Esophagus (tissue), 2 donors: ENCODE data around the gene OR5M3. TPM values are rescaled to one million over a fixed set of nuclear protein-coding genes. Genes with fewer than 3 reads are reported as not detected.

ENCODE experiments used
- H3K27ac ChIP-seq, 2 donors: one replicate each; pipeline ENCODE4 v1.5.1; 2013; ENCODE audit warnings: low read depth in 2 of 2, mild to moderate bottlenecking in 2 of 2, inconsistent platforms in 1 of 2, low read length in 1 of 2, moderate library complexity in 1 of 2
- H3K27me3 ChIP-seq, 2 donors: one replicate each; pipeline ENCODE4 v1.6.1; 2013; ENCODE audit warnings: low read length in 2 of 2, control low read depth in 1 of 2, mild to moderate bottlenecking in 1 of 2; ENCODE audit not compliant: insufficient read depth in 2 of 2, control insufficient read depth in 1 of 2
- H3K36me3 ChIP-seq, 2 donors: one replicate each; pipeline ENCODE4 v1.6.1; 2013; ENCODE audit warnings: low read length in 1 of 2; ENCODE audit not compliant: control insufficient read depth in 2 of 2, insufficient read depth in 2 of 2
- H3K4me1 ChIP-seq, 2 donors: one replicate each; pipeline ENCODE4 v1.6.1; 2013; ENCODE audit warnings: low read length in 1 of 2; ENCODE audit not compliant: control insufficient read depth in 2 of 2, insufficient read depth in 2 of 2
- H3K4me3 ChIP-seq, 2 donors: one replicate each; pipeline ENCODE4 v1.5.1; 2013; ENCODE audit warnings: low read length in 2 of 2, mild to moderate bottlenecking in 2 of 2, low read depth in 1 of 2, moderate library complexity in 1 of 2
- H3K9me3 ChIP-seq, 2 donors: one replicate each; pipeline ENCODE4 v1.6.1; 2013; ENCODE audit warnings: mild to moderate bottlenecking in 2 of 2, low read depth in 1 of 2, low read length in 1 of 2, moderate library complexity in 1 of 2; ENCODE audit not compliant: control insufficient read depth in 2 of 2, insufficient read depth in 1 of 2
- WGBS, 2 donors: extraction: QIAGEN DNeasy Blood & Tissue Kit; methylation state at CpG; one replicate each; pipeline ENCODE4 v1.1.7; 2013; 5-methylcytosine and 5-hydroxymethylcytosine counted together
- polyA plus RNA-seq, 2 donors: library from polyadenylated mRNA; stranded (reverse); fragments of 200-250 nt; gene quantifications; one replicate each; pipeline ENCODE4 v1.2.3, GENCODE V29; 2013
- donor health status: healthy with polysubstance abuse.
- donor health status: Bipolar disorder and iron deficiency.

The OR5M3 gene
- polyA plus RNA-seq, 2 donors: not detected

DNA sequence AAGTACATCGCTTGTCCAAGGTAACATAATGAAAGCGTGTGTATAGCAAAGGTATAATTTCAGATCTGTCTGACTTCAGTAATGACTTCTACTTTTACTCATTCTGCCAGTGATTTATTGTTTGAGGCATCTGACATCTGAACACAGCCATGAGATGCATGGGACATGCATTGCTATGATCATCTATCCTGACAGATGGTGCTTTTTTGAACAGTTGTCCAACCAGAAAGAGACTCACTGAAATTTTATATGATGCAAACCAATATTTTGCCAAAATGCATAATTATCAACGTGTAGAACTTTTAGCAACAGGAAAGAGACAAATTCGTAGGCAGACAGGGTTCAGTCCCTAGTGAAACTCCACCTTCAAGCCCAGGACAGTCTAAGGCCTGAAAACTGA is 19.6 kb downstream of the OR5M3 start:
- no peaks in the 10 kb centered on the region for H3K4me1 ChIP-seq
- H3K4me3 ChIP-seq: no peak overlapping the region
- H3K36me3 ChIP-seq: no peaks in the 10 kb centered on the region
- H3K27ac ChIP-seq: no peak overlapping the region
- no peaks in the 10 kb centered on the region for H3K9me3 ChIP-seq
- H3K27me3 ChIP-seq: no peaks in the 10 kb centered on the region
- 68 to 69% methylated on average over 4 of the region's 4 CpGs for WGBS, 2 donors

Other genes starting within 250 kb of the OR5M3 start
- not detected for gene OR5T2, start 239.1 kb downstream of the OR5M3 start, polyA plus RNA-seq
- gene OR5T3, start 221.1 kb downstream of the OR5M3 start, polyA plus RNA-seq: not detected
- gene OR5T1, start 199.2 kb downstream of the OR5M3 start, polyA plus RNA-seq: not detected
- not detected for gene OR8H1, start 181.1 kb downstream of the OR5M3 start, polyA plus RNA-seq
- gene OR8K3, start 158.2 kb downstream of the OR5M3 start, polyA plus RNA-seq: not detected
- not detected for gene OR8K1, start 127.3 kb downstream of the OR5M3 start, polyA plus RNA-seq
- not detected for gene OR8J1, start 119.1 kb downstream of the OR5M3 start, polyA plus RNA-seq
- not detected for gene OR8U1, start 97.7 kb downstream of the OR5M3 start, polyA plus RNA-seq
- not detected for gene OR5AL1, start 60.7 kb downstream of the OR5M3 start, polyA plus RNA-seq
- not detected for gene OR5M8, start 18.0 kb upstream of the OR5M3 start, polyA plus RNA-seq
- gene OR5M11, start 69.9 kb upstream of the OR5M3 start, polyA plus RNA-seq: not detected
- not detected for gene OR5M10, start 104.4 kb upstream of the OR5M3 start, polyA plus RNA-seq
- gene OR5M1, start 141.5 kb upstream of the OR5M3 start, polyA plus RNA-seq: not detected
- not detected for gene OR5AP2, start 169.1 kb upstream of the OR5M3 start, polyA plus RNA-seq
- gene OR5AR1, start 190.3 kb upstream of the OR5M3 start, polyA plus RNA-seq: not detected
- gene OR9G1, start 225.7 kb upstream of the OR5M3 start, polyA plus RNA-seq: not detected